AG09309 (cell line): Measurements from ENCODE around the gene ISLR.

Source experiments
- DNase-seq: peaks from one replicate; pipeline ENCODE4 v3.0.0-alpha.2; 2010; ENCODE audit warnings: low read depth
- H3K4me3 ChIP-seq: 2 replicates; pipeline ENCODE4 v1.5.1; 2011; ENCODE audit warnings: mild to moderate bottlenecking, low read depth, low read length, moderate library complexity; ENCODE audit not compliant: control insufficient read depth
- TF ChIP-seq, protein P1 (sequence below): IDR thresholded peaks from 2 replicates; pipeline ENCODE4 v1.5.1; 2011; ENCODE audit warnings: mild to moderate bottlenecking, low read depth, low read length, inconsistent platforms; ENCODE audit not compliant: insufficient read depth, control insufficient read depth; ENCODE audit errors: missing control alignments

ISLR gene

GRCh38 chr15:74128785-74129585 lies 44.5 kb upstream of the ISLR start:
- DNase-seq, result no peak
- H3K4me3 ChIP-seq, result peak overlapping the region; percentile 21
- TF ChIP-seq, protein P1, sequence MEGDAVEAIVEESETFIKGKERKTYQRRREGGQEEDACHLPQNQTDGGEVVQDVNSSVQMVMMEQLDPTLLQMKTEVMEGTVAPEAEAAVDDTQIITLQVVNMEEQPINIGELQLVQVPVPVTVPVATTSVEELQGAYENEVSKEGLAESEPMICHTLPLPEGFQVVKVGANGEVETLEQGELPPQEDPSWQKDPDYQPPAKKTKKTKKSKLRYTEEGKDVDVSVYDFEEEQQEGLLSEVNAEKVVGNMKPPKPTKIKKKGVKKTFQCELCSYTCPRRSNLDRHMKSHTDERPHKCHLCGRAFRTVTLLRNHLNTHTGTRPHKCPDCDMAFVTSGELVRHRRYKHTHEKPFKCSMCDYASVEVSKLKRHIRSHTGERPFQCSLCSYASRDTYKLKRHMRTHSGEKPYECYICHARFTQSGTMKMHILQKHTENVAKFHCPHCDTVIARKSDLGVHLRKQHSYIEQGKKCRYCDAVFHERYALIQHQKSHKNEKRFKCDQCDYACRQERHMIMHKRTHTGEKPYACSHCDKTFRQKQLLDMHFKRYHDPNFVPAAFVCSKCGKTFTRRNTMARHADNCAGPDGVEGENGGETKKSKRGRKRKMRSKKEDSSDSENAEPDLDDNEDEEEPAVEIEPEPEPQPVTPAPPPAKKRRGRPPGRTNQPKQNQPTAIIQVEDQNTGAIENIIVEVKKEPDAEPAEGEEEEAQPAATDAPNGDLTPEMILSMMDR, result no peak

DNA sequence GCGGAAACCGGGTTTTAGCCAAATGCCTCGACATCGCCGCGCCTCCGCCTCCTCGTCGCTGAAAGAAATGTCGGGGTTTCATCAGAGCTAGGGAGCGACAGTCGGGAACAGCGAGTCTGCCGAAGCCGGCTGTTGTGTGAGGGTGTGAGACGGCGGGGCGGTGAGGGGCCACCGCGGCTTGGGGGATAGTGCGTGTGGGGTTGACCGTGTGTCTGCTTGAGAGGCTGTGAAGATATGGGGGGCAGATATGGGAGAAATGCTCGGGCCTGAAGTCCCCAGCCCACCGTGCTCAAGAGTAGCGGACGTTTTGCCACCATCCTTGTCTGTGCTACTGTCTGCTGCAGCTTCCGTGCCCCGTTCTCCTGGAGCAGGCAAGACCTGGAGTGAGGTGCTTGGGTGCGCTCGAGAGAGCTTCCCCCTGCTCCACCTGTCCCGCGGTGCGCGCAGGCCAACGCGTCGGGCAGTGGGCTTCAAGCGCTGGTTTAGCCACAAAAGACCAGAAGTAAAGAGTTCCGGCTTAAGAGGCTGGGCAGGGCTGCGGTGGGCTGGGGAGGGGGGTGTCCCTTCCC lies 43.8 kb upstream of the ISLR start:
- no peak for DNase-seq
- peak overlapping the region; percentile 21 for H3K4me3 ChIP-seq
- TF ChIP-seq, protein P1, result no peak

- TF ChIP-seq, protein P1, result no peak
- DNase-seq, result no peak
- H3K4me3 ChIP-seq, result peak within 1 kb of the TSS; percentile 21
These were observed 43.2 kb upstream of the ISLR start, which contains the start of gene ISLR2 for GRCh38 chr15:74130155-74130848. Gene ISLR2, plus strand, starts transcription at chr15:74130586. Its CDS starts 2,169 bp downstream, at chr15:74132755.

GRCh38 chr15:74130849-74131627 lies 42.5 kb upstream of the ISLR start:
- DNase-seq, result no peak
- no peak overlapping the region for H3K4me3 ChIP-seq
- TF ChIP-seq, protein P1, result no peak

GRCh38 chr15:74131628-74132413 lies 41.7 kb upstream of the ISLR start:
- DNase-seq, result no peak
- H3K4me3 ChIP-seq, result no peak overlapping the region
- TF ChIP-seq, protein P1, result no peak
